Activated CD4-positive, alpha-beta T cell treated with anti-CD3 and anti-CD28 coated beads for 24 hours (primary cell): ENCODE data around the gene METRNL.
A peak's percentile ranks its signal among the peaks of the same experiment; 100 is the strongest.

Experiments
- DNase-seq, 2 donors: peaks; one replicate each; pipeline ENCODE4 v3.0.0-alpha.2; 2020; ENCODE audit warnings: low read depth in 2 of 2

METRNL gene

DNA sequence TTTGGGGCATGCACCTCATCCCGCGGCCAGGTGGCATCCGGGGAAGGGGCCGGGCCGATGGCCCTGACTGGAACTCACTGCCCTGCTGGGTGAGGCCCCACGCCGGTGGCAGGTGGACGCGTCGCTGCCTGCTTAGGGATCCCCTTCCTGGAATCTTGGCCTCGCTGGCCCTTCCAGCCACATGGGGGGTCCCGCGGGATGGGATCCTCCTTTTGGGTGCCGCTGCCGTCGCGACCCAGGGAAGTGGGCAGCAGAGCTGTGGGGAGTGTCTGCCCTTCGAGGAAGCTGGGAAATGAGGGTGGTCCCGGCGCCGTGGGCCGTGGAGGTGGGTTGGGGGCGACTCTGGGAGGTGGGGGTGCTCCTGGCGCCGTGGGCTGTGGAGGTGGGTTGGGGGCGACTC is 12.8 kb downstream of the METRNL start:
- no peak for DNase-seq

DNA sequence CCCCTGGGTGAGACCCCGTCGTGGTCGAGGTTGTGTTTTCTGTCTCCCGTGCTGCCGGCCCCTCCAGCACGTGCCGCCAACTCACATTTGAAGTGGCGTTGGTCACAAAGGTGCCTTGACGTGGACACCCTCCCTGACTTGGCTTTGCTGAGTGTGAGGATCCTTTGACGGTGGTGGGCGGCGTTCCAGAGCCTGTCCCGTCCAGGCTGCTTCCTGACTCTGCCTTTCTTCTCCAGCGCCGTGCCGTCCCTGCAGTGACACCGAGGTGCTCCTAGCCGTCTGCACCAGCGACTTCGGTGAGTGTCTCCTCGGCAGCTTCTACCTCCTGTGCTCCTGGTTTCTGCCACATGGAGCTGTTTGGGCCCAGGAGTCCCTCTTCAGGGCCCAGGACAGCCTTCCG is 13.5 kb downstream of the METRNL start:
- no peak for DNase-seq

- DNase-seq: no peak
These were observed 14.1 kb downstream of the METRNL start for GRCh38 chr17:83093506-83093905.

DNA sequence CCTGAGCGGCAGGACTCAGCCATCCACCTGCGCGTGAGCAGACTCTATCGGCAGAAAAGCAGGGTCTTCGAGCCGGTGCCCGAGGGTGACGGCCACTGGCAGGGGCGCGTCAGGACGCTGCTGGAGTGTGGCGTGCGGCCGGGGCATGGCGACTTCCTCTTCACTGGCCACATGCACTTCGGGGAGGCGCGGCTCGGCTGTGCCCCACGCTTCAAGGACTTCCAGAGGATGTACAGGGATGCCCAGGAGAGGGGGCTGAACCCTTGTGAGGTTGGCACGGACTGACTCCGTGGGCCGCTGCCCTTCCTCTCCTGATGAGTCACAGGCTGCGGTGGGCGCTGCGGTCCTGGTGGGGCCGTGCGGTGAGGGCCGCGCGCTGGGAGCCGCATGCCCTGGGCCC is 14.9 kb downstream of the METRNL start:
- no peak for DNase-seq

GRCh38 chr17:83095016-83095415 is 15.6 kb downstream of the METRNL start:
- no peak for DNase-seq

DNA sequence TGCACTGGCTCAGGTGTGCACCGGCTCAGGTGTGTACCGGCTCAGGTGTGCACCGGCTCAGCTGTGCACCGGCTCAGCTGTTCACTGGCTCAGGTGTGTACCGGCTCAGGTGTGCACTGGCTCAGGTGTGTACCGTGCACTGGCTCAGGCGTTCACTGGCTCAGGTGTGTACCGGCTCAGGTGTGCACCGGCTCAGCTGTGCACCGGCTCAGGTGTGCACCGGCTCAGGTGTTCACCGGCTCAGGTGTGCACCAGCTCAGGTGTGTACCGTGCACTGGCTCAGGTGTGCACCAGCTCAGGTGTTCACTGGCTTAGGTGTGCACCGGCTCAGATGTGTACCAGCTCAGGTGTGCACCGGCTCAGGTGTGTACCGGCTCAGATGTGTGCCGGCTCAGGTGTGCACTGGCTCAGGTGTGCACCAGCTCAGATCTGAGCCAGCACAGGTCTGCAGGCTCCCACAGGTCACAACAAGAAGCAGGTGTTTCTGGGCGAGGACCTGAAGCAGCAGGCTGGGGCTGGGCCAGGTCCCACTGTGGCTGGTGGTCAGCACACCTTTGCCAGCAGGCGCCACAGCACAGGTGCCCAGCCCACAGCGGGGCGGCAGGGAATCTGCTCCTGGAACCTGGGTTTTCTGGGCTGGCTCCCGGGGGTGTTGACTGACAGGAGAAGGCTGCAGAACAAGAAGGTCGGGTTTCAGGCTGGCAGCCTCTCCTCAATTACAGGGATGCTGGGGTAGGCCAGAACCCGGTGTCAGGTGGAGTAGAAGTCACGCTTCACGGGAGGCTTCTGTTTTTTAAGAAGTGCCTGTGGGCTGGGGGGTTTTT is 17.2 kb downstream of the METRNL start:
- no peak for DNase-seq

GRCh38 chr17:83097831-83098230 is 18.4 kb downstream of the METRNL start:
- no peak for DNase-seq

GRCh38 chr17:83098241-83099085 is 19.1 kb downstream of the METRNL start:
- no peak for DNase-seq

- DNase-seq: no peak
These were observed 19.7 kb downstream of the METRNL start for GRCh38 chr17:83099086-83099555.

GRCh38 chr17:83099570-83100181 is 20.3 kb downstream of the METRNL start:
- no peak for DNase-seq

DNA sequence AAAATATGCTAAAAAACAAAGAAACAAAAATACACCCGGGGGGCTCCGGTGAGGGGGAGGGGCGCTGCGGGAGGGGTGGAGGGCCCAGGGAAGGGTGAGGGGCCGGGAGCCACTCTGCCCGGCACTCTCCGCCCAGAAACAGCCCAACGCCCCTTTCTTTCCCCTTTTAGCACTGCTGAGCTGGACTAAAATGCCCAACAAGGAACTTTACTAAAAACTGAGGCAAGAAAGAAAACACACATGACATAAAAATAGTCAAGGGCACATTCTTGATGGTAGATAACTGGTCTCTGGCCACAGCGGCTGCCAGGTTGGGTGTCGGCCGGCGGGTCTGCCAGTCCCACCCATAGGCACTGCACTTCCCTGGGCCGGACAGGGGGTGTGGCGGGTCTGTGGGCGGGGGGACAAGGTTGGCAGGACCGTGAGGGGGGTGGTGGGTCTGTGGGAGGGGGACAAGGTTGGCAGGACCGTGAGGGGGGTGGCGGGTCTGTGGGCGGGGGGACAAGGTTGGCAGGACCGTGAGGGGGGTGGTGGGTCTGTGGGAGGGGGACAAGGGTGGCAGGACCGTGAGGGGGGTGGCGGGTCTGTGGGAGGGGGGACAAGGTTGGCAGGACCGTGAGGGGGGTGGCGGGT is 20.9 kb downstream of the METRNL start:
- no peak for DNase-seq

- DNase-seq: no peak
These were observed 21.5 kb downstream of the METRNL start for GRCh38 chr17:83100853-83101391.

GRCh38 chr17:83101805-83102480 is 22.5 kb downstream of the METRNL start:
- no peak for DNase-seq

- peak in 1 of 2 donors; percentile 40 for DNase-seq
These were observed 24.0 kb downstream of the METRNL start for GRCh38 chr17:83103200-83103942.

DNA sequence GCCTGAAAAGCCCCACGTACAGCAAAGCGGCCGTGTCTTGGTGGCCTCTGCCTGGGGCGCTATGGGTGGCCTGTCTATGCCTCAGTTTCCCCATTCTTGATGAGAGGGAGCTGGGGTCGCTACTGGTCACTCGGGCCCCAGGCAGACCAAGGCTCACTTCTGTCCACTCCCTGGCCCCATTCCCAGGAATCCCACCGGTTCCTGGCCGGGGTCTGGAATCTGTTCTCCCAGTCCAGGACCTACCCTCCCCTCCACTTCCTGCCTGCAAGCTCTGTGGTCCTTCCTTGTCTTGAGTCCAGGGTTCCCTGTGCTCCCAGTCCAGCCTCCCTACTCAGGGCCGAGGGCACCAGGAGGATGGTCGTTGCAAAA is 24.5 kb downstream of the METRNL start:
- DNase-seq: no peak

- no peak for DNase-seq
These were observed 25.4 kb downstream of the METRNL start for GRCh38 chr17:83104577-83105505.

DNA sequence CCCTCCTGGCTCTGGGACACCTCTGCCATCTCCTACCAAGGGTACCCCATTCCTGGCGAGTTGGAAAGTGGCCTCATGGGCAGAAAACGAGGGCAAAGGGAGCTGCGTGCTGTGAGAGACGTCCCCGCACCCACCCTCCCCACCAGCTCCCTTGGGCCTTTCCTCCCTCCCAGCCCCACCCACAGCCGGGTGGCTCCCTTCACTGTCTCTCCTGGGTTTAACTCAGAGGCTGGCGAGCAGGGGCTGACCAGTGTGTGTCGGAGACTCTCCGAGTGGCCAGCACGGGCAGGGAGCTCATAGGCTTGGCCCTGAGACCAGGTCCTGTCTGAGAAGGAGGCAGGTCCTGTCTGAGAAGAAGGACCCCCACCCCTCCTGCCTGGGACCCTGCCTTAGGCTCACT is 26.1 kb downstream of the METRNL start:
- no peak for DNase-seq

DNA sequence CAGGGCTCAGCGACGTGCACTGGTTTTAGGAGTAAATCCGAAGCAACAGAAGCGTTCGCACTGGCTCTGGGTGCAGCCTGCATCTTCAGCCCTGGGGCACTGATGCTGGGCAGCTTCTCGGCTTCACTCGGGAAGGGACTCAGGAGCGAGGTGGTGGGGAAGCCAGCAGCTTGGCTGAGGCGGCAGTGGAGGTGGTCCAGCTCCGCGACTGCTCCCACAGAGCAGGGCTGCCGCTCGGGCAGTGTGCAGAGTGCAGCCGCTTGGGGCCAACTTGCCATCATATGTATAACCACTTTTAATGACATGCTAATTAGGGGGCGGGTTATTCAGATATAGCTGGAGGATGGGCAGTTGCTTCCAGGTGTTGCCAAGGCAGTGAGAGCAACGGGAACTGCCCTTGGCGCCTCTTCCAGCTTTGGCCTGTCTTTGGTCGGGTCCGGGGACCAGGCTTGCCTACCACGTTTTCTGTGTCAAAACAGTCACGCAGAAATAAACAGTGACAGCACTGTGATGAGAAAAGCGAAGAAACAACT is 26.7 kb downstream of the METRNL start:
- DNase-seq: no peak
